Stimulated activated CD8-positive, alpha-beta memory T cell treated with anti-CD3 and anti-CD28 coated beads, Interleukin-7, amount 100 ng/mL, for 4 hours (primary cell): ENCODE results near the gene SRGAP2C.
"Not testable (repeated sequence)": the region's sequence is repeated elsewhere in the genome, so short reads cannot be mapped to it uniquely, and the experiment has no call there.

Experiments
- DNase-seq, 2 donors: peaks; one replicate each; pipeline ENCODE4 v3.0.0-alpha.2; 2020; ENCODE audit warnings: low read depth in 2 of 2

Gene SRGAP2C

GRCh38 chr1:121184290-121185127 is at the start of gene SRGAP2C, which contains the start of gene FAM72B:
Gene SRGAP2C (plus strand): TSS chr1:121184975. CDS start chr1:121187447, 2,472 bp downstream.
Gene FAM72B (minus strand): TSS chr1:121184340. CDS start chr1:121183489, 851 bp downstream.
- peak; percentile 82 to 93 for DNase-seq

GRCh38 chr1:121140393-121140792 is 44.4 kb upstream of the SRGAP2C start:
- not testable (repeated sequence) for DNase-seq

GRCh38 chr1:121148489-121149190 is 36.1 kb upstream of the SRGAP2C start:
- DNase-seq: not testable (repeated sequence)

GRCh38 chr1:121151294-121151693 is 33.5 kb upstream of the SRGAP2C start:
- not testable (repeated sequence) for DNase-seq

- DNase-seq: not testable (repeated sequence)
These were observed 32.0 kb upstream of the SRGAP2C start for GRCh38 chr1:121152788-121153187.

- DNase-seq: not testable (repeated sequence)
These were observed 30.0 kb upstream of the SRGAP2C start for GRCh38 chr1:121154811-121155210.

GRCh38 chr1:121155671-121156358 is 29.0 kb upstream of the SRGAP2C start:
- DNase-seq: not testable (repeated sequence)

- not testable (repeated sequence) for DNase-seq
These were observed 27.7 kb upstream of the SRGAP2C start for GRCh38 chr1:121156958-121157603.

- not testable (repeated sequence) for DNase-seq
These were observed 27.2 kb upstream of the SRGAP2C start for GRCh38 chr1:121157609-121158008.

GRCh38 chr1:121160118-121160517 is 24.7 kb upstream of the SRGAP2C start:
- DNase-seq: not testable (repeated sequence)

GRCh38 chr1:121161199-121161901 is 23.4 kb upstream of the SRGAP2C start:
- not testable (repeated sequence) for DNase-seq

- DNase-seq: not testable (repeated sequence)
These were observed 20.7 kb upstream of the SRGAP2C start for GRCh38 chr1:121163850-121164757.

GRCh38 chr1:121165296-121165695 is 19.5 kb upstream of the SRGAP2C start:
- not testable (repeated sequence) for DNase-seq

GRCh38 chr1:121167225-121167738 is 17.5 kb upstream of the SRGAP2C start:
- not testable (repeated sequence) for DNase-seq

GRCh38 chr1:121168152-121168668 is 16.6 kb upstream of the SRGAP2C start:
- DNase-seq: not testable (repeated sequence)

- not testable (repeated sequence) for DNase-seq
These were observed 8.1 kb upstream of the SRGAP2C start for GRCh38 chr1:121176649-121177048.

- not testable (repeated sequence) for DNase-seq
These were observed 6.6 kb upstream of the SRGAP2C start for GRCh38 chr1:121178197-121178596.

- DNase-seq: not testable (repeated sequence)
These were observed 908 bp upstream of the SRGAP2C start for GRCh38 chr1:121183867-121184266.

GRCh38 chr1:121185140-121185708 is 449 bp downstream of the SRGAP2C start:
- not testable (repeated sequence) for DNase-seq
